ENCODE data around the gene AGPS. TPM values are rescaled to one million over a fixed set of nuclear protein-coding genes. Genes with fewer than 3 reads are reported as not detected.

AGPS gene
- total RNA-seq, 1 donor from 2014 or later, result 95.4 TPM

- no peak for DNase-seq (ENCODE audit: low read depth)
Measured at GRCh38 chr2:177529166-177529565, 136.6 kb downstream of the AGPS start.

GRCh38 chr2:177530561-177530960 lies 138.0 kb downstream of the AGPS start:
- no peak for DNase-seq (ENCODE audit: low read depth)

- no peak for DNase-seq (ENCODE audit: low read depth)
Measured at GRCh38 chr2:177531706-177532105, 139.1 kb downstream of the AGPS start.

- no peak for DNase-seq (ENCODE audit: low read depth)
Measured at GRCh38 chr2:177532567-177532966, 140.0 kb downstream of the AGPS start.

GRCh38 chr2:177533253-177533652 lies 140.7 kb downstream of the AGPS start:
- no peak for DNase-seq (ENCODE audit: low read depth)

- DNase-seq (ENCODE audit: low read depth), result no peak
Measured at GRCh38 chr2:177535000-177535399, 142.4 kb downstream of the AGPS start.

- no peak for DNase-seq (ENCODE audit: low read depth)
Measured at GRCh38 chr2:177535958-177536504, 143.5 kb downstream of the AGPS start.

- DNase-seq (ENCODE audit: low read depth), result no peak
Measured at GRCh38 chr2:177537213-177537612, 144.6 kb downstream of the AGPS start.

GRCh38 chr2:177537636-177538035 lies 145.1 kb downstream of the AGPS start:
- no peak for DNase-seq (ENCODE audit: low read depth)

- no peak for DNase-seq (ENCODE audit: low read depth)
Measured at GRCh38 chr2:177538323-177538722, 145.8 kb downstream of the AGPS start.

GRCh38 chr2:177540283-177540682 lies 147.7 kb downstream of the AGPS start:
- no peak for DNase-seq (ENCODE audit: low read depth)

- DNase-seq (ENCODE audit: low read depth), result no peak
Measured at GRCh38 chr2:177541258-177541991, 148.9 kb downstream of the AGPS start.

- no peak for DNase-seq (ENCODE audit: low read depth)
Measured at GRCh38 chr2:177542396-177542795, 149.8 kb downstream of the AGPS start.

GRCh38 chr2:177543007-177543760 lies 150.6 kb downstream of the AGPS start:
- DNase-seq (ENCODE audit: low read depth), result peak; percentile 69

- no peak for DNase-seq (ENCODE audit: low read depth)
Measured at GRCh38 chr2:177545143-177545542, 152.6 kb downstream of the AGPS start.

- DNase-seq (ENCODE audit: low read depth), result no peak
Measured at GRCh38 chr2:177545981-177546585, 153.5 kb downstream of the AGPS start.

GRCh38 chr2:177547122-177547521 lies 154.5 kb downstream of the AGPS start:
- peak; percentile 18 for DNase-seq (ENCODE audit: low read depth)

- DNase-seq (ENCODE audit: low read depth), result no peak
Measured at GRCh38 chr2:177547772-177548171, 155.2 kb downstream of the AGPS start.

GRCh38 chr2:177548636-177549035 lies 156.1 kb downstream of the AGPS start:
- no peak for DNase-seq (ENCODE audit: low read depth)

- no peak for DNase-seq (ENCODE audit: low read depth)
Measured at GRCh38 chr2:177549171-177549570, 156.6 kb downstream of the AGPS start.

- DNase-seq (ENCODE audit: low read depth), result no peak
Measured at GRCh38 chr2:177550264-177551200, 158.0 kb downstream of the AGPS start.

Data from renal cortical epithelial cell (primary cell).